Tibial artery (tissue), 4 donors: ENCODE measurements around the gene ABHD10.
A peak's percentile ranks its signal among the peaks of the same experiment; 100 is the strongest.

ENCODE experiments used
- DNase-seq, 2 donors: peaks; one replicate each; pipeline ENCODE4 v3.0.0-alpha.2; 2019
- H3K27ac ChIP-seq, 2 donors: fragments of 200-600 bp; sonication (generic) in 1 of 2; 1 replicate in 1 of 2; 2 replicates in 1 of 2; pipeline ENCODE4 v1.5.1; 2018 to 2019; ENCODE audit warnings: mild to moderate bottlenecking in 1 of 2
- H3K27me3 ChIP-seq, 2 donors: fragments of 200-600 bp; sonication (generic) in 1 of 2; one replicate each; pipeline versions ENCODE4 v1.5.1 to v1.6.0; 2016 to 2019
- H3K36me3 ChIP-seq, 3 donors: fragments of 200-600 bp; sonication (generic) in 2 of 3; one replicate each; pipeline ENCODE4 v1.5.1; 2016 to 2019; ENCODE audit warnings: mild to moderate bottlenecking in 2 of 3
- H3K4me1 ChIP-seq, 4 donors: fragments of 200-600 bp; sonication (generic) in 2 of 4; 1 replicate in 3 of 4; 2 replicates in 1 of 4; pipeline ENCODE4 v1.5.1; 2016 to 2019
- H3K4me3 ChIP-seq, 2 donors: fragments of 200-600 bp; sonication (generic) in 1 of 2; 1 replicate in 1 of 2; 2 replicates in 1 of 2; pipeline ENCODE4 v1.5.1; 2018 to 2019; ENCODE audit warnings: mild to moderate bottlenecking in 2 of 2
- H3K9me3 ChIP-seq, 3 donors: fragments of 200-600 bp; sonication (generic) in 1 of 3; one replicate each; pipeline ENCODE4 v1.5.1; 2016 to 2019
- intact Hi-C: fragments of 100-400 bp; cut with DNase I; formaldehyde crosslinking; loops from one replicate; pipeline ENCODE4 v1.15.0; 2023; ENCODE audit warnings: low total_unique reads
- TF ChIP-seq, protein P1 (sequence below), 2 experiments: fragments of 200-600 bp in 1 of 2; fragments of 450-650 bp in 1 of 2; IDR thresholded peaks; one replicate each; pipeline ENCODE4 v1.5.1; 2017 to 2019; ENCODE audit warnings: antibody characterized with exemption in 2 of 2, mild to moderate bottlenecking in 1 of 2, moderate library complexity in 1 of 2

ABHD10 gene

GRCh38 chr3:111971533-111972130 lies 7.2 kb upstream of the ABHD10 start:
- intact Hi-C loops = no loop called here
- TF ChIP-seq, protein P1, sequence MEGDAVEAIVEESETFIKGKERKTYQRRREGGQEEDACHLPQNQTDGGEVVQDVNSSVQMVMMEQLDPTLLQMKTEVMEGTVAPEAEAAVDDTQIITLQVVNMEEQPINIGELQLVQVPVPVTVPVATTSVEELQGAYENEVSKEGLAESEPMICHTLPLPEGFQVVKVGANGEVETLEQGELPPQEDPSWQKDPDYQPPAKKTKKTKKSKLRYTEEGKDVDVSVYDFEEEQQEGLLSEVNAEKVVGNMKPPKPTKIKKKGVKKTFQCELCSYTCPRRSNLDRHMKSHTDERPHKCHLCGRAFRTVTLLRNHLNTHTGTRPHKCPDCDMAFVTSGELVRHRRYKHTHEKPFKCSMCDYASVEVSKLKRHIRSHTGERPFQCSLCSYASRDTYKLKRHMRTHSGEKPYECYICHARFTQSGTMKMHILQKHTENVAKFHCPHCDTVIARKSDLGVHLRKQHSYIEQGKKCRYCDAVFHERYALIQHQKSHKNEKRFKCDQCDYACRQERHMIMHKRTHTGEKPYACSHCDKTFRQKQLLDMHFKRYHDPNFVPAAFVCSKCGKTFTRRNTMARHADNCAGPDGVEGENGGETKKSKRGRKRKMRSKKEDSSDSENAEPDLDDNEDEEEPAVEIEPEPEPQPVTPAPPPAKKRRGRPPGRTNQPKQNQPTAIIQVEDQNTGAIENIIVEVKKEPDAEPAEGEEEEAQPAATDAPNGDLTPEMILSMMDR (IDR thresholded peaks at IDR 0.05) = no peak

DNA sequence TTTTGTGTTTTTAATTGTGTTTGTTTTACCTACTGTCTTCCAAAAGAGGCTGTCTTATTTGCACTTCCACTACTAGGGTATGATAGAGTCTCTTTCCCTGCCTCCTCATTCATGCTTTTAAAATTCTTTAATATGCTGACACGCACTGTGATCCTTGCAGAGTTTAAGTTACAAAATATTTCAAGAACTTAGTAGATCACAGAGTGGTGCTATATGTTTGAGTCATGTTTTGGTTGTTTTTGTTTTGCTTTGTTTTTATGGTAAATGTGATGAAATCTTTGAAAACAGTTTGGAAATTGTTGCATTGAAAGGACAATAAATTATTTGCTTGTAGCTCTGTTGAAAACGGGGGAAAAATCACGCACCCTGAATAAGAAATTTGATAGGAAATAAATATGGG lies 5.9 kb upstream of the ABHD10 start:
- Histone ChIP-seq H3K4me3 (no peak overlapping the region), H3K9me3 (no peaks in the 10 kb centered on the region), H3K36me3 (peaks cover 20 to 33% (median 29%) of the 10 kb centered on the region in 3 donors), H3K27ac (no peak overlapping the region), H3K27me3 (no peaks in the 10 kb centered on the region), H3K4me1 (peaks cover 0 to 22% (median 9%) of the 10 kb centered on the region in 4 donors)
- intact Hi-C loops = no loop called here
- TF ChIP-seq, protein P1 (IDR thresholded peaks at IDR 0.05) = no peak
- DNase-seq = no peak

More at GRCh38 chr3:111971533-111972130, 7.2 kb upstream of the ABHD10 start:
- Histone ChIP-seq H3K27me3 (no peaks in the 10 kb centered on the region), H3K4me1 (peaks cover 0 to 34% (median 10%) of the 10 kb centered on the region in 4 donors), H3K4me3 (no peak overlapping the region), H3K27ac (peak overlapping the region in 1 of 2 donors; percentile 44), H3K9me3 (no peaks in the 10 kb centered on the region), H3K36me3 (peaks cover 20 to 33% (median 29%) of the 10 kb centered on the region in 3 donors)
- DNase-seq = no peak

- intact Hi-C loops = no loop called here
- peaks cover 16 to 25% (median 23%) of the 10 kb centered on the region in 3 donors for H3K36me3 ChIP-seq
Measured at GRCh38 chr3:111975131-111975530, 3.7 kb upstream of the ABHD10 start.

GRCh38 chr3:111976254-111976653 lies 2.6 kb upstream of the ABHD10 start:
- Histone ChIP-seq H3K36me3 (peaks cover 15 to 16% (median 16%) of the 10 kb centered on the region in 3 donors), H3K27ac (peak overlapping the region in 1 of 2 donors; percentile 5), H3K4me1 (peaks cover 0 to 27% (median 10%) of the 10 kb centered on the region in 4 donors), H3K27me3 (no peaks in the 10 kb centered on the region), H3K9me3 (no peaks in the 10 kb centered on the region), H3K4me3 (no peak overlapping the region)
- intact Hi-C loops = no loop called here
- TF ChIP-seq, protein P1 (IDR thresholded peaks at IDR 0.05) = no peak
- DNase-seq = no peak

More at GRCh38 chr3:111975131-111975530, 3.7 kb upstream of the ABHD10 start:
- peaks cover 0 to 18% (median 3%) of the 10 kb centered on the region in 4 donors for H3K4me1 ChIP-seq
- TF ChIP-seq, protein P1 (IDR thresholded peaks at IDR 0.05) = no peak
- no peak for DNase-seq
- H3K27me3 ChIP-seq = no peaks in the 10 kb centered on the region
- no peak overlapping the region for H3K27ac ChIP-seq
- no peaks in the 10 kb centered on the region for H3K9me3 ChIP-seq
- no peak overlapping the region for H3K4me3 ChIP-seq

DNA sequence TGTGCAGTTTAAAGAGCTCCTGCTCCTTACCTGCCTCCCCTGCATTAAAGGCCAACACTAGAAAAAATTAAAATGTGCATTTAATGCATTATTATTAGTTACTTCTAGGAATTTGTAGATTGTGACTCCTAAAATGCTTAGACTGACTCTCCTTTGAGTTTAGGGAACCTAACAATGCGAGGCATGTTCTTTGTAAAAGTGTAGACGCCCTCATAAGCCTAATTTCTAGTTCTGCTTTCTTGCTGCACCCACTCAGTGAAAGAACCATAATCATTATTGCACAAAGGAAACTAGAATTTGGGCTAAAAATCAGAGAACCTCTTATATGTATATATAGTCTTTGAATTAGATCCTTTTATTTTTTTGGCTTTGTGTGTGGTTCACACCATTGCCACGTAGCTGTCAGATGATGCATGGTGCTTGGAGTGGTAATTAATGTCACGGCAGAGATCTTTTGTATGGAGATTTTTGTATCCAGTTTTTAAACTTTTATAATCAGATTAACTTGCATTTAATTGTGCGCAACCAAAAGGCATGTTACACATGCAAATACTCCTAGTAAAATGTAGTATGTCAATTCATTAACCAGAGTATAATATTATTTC lies 710 bp downstream of the ABHD10 start:
- H3K27ac ChIP-seq = peak overlapping the region; percentile 82 to 86
- H3K4me1 ChIP-seq = peaks cover 0 to 28% (median 14%) of the 10 kb centered on the region in 4 donors
- no peak for DNase-seq
- intact Hi-C loops = no loop called here
- H3K4me3 ChIP-seq = peak overlapping the region; percentile 72 to 86
- TF ChIP-seq, protein P1 (IDR thresholded peaks at IDR 0.05) = no peak
- no peaks in the 10 kb centered on the region for H3K9me3 ChIP-seq
- peaks cover 2 to 8% (median 6%) of the 10 kb centered on the region in 3 donors for H3K36me3 ChIP-seq
- H3K27me3 ChIP-seq = no peaks in the 10 kb centered on the region
